ENCODE measurements around the gene ALCAM.
"Not testable (repeated sequence)": the region's sequence is repeated elsewhere in the genome, so short reads cannot be mapped to it uniquely, and the experiment has no call there.

ALCAM gene

GRCh38 chr3:105388176-105388575, 21.5 kb downstream of the ALCAM start:
- DNase-seq (ENCODE audit: low read depth, low spot score): no peak

GRCh38 chr3:105389759-105390158, 23.1 kb downstream of the ALCAM start:
- DNase-seq (ENCODE audit: low read depth, low spot score): not testable (repeated sequence)

GRCh38 chr3:105392598-105392997, 25.9 kb downstream of the ALCAM start:
- not testable (repeated sequence) for DNase-seq (ENCODE audit: low read depth, low spot score)

GRCh38 chr3:105394177-105394576, 27.5 kb downstream of the ALCAM start:
- peak; percentile 31 for DNase-seq (ENCODE audit: low read depth, low spot score)

GRCh38 chr3:105397974-105398373, 31.3 kb downstream of the ALCAM start:
- no peak for DNase-seq (ENCODE audit: low read depth, low spot score)

GRCh38 chr3:105398437-105398836, 31.7 kb downstream of the ALCAM start:
- DNase-seq (ENCODE audit: low read depth, low spot score): no peak

GRCh38 chr3:105399062-105399461, 32.4 kb downstream of the ALCAM start:
- DNase-seq (ENCODE audit: low read depth, low spot score): no peak

GRCh38 chr3:105399611-105400010, 32.9 kb downstream of the ALCAM start:
- peak; percentile 64 for DNase-seq (ENCODE audit: low read depth, low spot score)

- DNase-seq (ENCODE audit: low read depth, low spot score): peak; percentile 18
Measured at GRCh38 chr3:105401254-105401653, 34.5 kb downstream of the ALCAM start.

- peak; percentile 60 for DNase-seq (ENCODE audit: low read depth, low spot score)
Measured at GRCh38 chr3:105401691-105402149, 35.0 kb downstream of the ALCAM start.

GRCh38 chr3:105402287-105402801, 35.6 kb downstream of the ALCAM start:
- peak; percentile 93 for DNase-seq (ENCODE audit: low read depth, low spot score)

- DNase-seq (ENCODE audit: low read depth, low spot score): not testable (repeated sequence)
Measured at GRCh38 chr3:105403034-105403433, 36.3 kb downstream of the ALCAM start.

- DNase-seq (ENCODE audit: low read depth, low spot score): no peak
Measured at GRCh38 chr3:105406268-105406667, 39.6 kb downstream of the ALCAM start.

GRCh38 chr3:105409364-105409763, 42.7 kb downstream of the ALCAM start:
- no peak for DNase-seq (ENCODE audit: low read depth, low spot score)

- DNase-seq (ENCODE audit: low read depth, low spot score): no peak
Measured at GRCh38 chr3:105413343-105413887, 46.7 kb downstream of the ALCAM start.

GRCh38 chr3:105414841-105415240, 48.1 kb downstream of the ALCAM start:
- DNase-seq (ENCODE audit: low read depth, low spot score): no peak

- DNase-seq (ENCODE audit: low read depth, low spot score): no peak
Measured at GRCh38 chr3:105415951-105416350, 49.2 kb downstream of the ALCAM start.

- no peak for DNase-seq (ENCODE audit: low read depth, low spot score)
Measured at GRCh38 chr3:105417525-105418289, 51.0 kb downstream of the ALCAM start.

GRCh38 chr3:105422645-105423044, 55.9 kb downstream of the ALCAM start:
- no peak for DNase-seq (ENCODE audit: low read depth, low spot score)

- DNase-seq (ENCODE audit: low read depth, low spot score): no peak
Measured at GRCh38 chr3:105423397-105423796, 56.7 kb downstream of the ALCAM start.

- no peak for DNase-seq (ENCODE audit: low read depth, low spot score)
Measured at GRCh38 chr3:105424412-105425152, 57.9 kb downstream of the ALCAM start.

GRCh38 chr3:105425153-105425502, 58.4 kb downstream of the ALCAM start:
- no peak for DNase-seq (ENCODE audit: low read depth, low spot score)
